Epithelial cell of esophagus (primary cell): Measurements from ENCODE around the gene CCDC9.
"Not testable (repeated sequence)": the region's sequence is repeated elsewhere in the genome, so short reads cannot be mapped to it uniquely, and the experiment has no call there.

ENCODE experiments used
- DNase-seq: peaks from one replicate; pipeline ENCODE4 v3.0.0; 2010; ENCODE audit warnings: low read depth
- H3K4me3 ChIP-seq: 2 replicates; pipeline ENCODE4 v1.5.1; 2011; ENCODE audit warnings: mild to moderate bottlenecking, low read length, control low read depth
- CTCF ChIP-seq: IDR thresholded peaks from 2 replicates; pipeline ENCODE4 v1.5.1; 2011; ENCODE audit warnings: low read depth, mild to moderate bottlenecking, low read length, control low read depth, inconsistent platforms; ENCODE audit not compliant: insufficient read depth; ENCODE audit errors: missing control alignments

Gene CCDC9

GRCh38 chr19:47273313-47274070, 17.2 kb downstream of the CCDC9 start:
- TF ChIP-seq CTCF = no peak
- H3K4me3 ChIP-seq = peak overlapping the region; percentile 89
- DNase-seq = peak; percentile 91

GRCh38 chr19:47274071-47274890, 18.0 kb downstream of the CCDC9 start, which contains the start of gene INAFM1:
INAFM1 (plus strand) TSS chr19:47274885; CDS start chr19:47274920, 35 bp downstream.
- peak within 1 kb of the TSS; percentile 89 for H3K4me3 ChIP-seq
- TF ChIP-seq CTCF = no peak
- peak; percentile 97 for DNase-seq

GRCh38 chr19:47274891-47275761, 18.8 kb downstream of the CCDC9 start:
- DNase-seq = no peak
- peak overlapping the region; percentile 30 for H3K4me3 ChIP-seq
- no peak for TF ChIP-seq CTCF

GRCh38 chr19:47275791-47276461, 19.6 kb downstream of the CCDC9 start:
- DNase-seq = no peak
- no peak overlapping the region for H3K4me3 ChIP-seq
- TF ChIP-seq CTCF = no peak

- H3K4me3 ChIP-seq = not testable (repeated sequence)
These were observed 20.2 kb downstream of the CCDC9 start for GRCh38 chr19:47276513-47276912.

GRCh38 chr19:47280183-47280797, 24.0 kb downstream of the CCDC9 start:
- TF ChIP-seq CTCF = peak; percentile 43
- peak; percentile 44 for DNase-seq
- no peak overlapping the region for H3K4me3 ChIP-seq

More at GRCh38 chr19:47276513-47276912, 20.2 kb downstream of the CCDC9 start:
- DNase-seq = not testable (repeated sequence)
